Amniotic epithelial cell (primary cell): ENCODE results near the gene MED16.
"Not testable (repeated sequence)": the region's sequence is repeated elsewhere in the genome, so short reads cannot be mapped to it uniquely, and the experiment has no call there.

Source experiments
- DNase-seq: peaks from one replicate; pipeline ENCODE4 v3.0.0-alpha.2; 2010; ENCODE audit warnings: low read depth

MED16 gene

DNA sequence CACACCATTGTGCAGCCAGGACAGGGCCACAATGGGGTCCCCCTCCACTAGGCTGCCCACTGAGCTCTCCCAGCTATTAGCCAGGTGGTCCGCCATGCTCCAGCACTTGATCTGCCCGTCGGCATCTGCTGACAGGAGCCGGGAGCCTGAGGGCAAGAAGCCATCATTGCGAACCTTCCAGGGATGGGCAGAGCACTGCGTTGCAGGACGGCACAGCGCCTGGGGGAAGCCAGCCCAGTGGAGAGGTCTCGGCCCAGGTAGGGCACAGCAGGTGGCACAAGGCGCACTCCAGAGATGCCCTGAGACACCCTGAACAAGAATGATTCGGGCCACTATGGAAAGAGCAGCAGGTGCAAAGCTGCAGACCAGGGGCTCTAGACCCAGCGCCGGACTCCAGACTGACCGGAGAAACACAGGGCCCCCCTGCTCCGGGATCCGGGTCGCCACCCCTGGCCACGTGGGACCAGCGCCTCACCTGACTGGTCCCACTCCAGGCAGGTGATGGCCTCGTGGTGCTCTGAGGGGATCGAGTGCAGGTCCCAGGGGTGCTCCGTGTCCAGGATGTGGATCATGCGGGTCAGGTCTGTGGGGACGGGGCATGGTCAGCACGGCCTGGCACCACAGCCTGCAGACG, 3.2 kb downstream of the MED16 start:
- DNase-seq = no peak

DNA sequence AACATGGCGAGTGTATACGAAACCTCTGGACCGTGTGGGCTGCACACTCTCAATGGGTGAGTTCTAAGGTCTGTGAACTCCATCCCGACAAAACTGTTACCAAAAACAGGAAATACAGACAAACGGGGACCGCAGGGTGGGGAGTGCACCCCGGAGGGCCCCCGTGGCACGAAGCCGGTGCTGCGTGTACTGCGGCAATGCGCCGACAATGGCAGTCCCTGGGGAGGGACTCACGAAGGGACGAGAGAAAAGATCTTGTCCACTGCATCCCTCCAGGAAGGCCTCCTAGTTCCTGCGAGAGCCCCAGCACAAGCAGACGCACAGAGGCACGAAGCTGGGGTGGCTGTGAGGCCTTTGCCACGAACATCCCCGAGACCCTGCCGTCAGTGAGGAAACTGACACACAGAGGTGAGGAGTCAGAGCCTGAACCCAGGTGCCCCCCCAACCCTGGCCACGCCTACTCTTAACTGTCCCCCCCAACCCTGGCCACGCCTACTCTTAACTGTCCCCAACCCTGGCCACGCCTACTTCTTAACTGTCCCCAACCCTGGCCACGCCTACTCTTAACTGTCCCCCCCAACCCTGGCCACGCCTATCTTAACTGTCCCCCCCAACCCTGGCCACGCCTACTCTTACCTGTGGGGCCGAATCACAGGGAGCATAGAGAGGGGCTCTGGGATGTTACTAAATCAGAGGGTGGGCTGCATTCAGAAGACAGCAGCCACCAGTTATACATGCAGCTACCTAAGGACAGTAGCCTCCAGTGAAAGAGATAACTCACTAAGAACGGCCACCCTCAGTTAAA, 4.2 kb downstream of the MED16 start:
- no peak for DNase-seq

DNA sequence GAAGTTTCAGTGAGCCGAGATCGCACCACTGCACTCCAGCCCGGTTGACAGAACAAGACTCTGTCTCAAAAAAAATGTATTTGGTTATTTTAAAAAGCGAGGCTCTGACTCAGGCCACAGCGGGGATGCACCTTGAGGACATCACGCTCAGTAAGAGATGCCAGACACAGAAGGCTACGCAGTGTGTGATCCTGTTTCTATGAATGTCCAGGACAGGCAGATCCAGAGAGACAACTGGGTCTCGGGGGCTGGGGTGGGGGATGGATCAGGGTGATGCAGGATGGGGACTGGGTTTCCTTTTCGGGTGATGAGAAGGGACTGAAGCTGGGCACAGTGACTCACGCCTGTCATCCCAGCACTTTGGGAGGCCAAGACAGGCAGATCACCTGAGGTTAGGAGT, 5.4 kb downstream of the MED16 start:
- DNase-seq = no peak

DNA sequence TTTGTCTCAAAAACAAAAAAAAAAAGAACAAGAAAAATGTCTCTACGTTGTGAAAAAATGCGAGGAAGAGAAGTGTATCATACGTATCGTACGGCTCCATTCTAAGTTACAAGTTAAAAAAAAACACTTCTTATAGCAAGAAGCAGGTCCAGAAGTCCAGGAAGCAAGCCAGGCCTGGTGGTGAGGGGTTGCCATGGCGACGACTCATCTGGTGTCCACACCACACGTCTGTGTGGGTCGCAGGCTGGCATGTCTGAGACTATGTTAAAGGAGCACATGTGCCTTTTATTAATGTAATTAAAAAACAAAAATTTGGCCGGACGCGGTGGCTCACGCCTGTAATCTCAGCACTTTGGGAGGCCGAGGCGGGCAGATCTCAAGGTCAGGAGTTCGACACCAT, 5.9 kb downstream of the MED16 start:
- DNase-seq = peak; percentile 75

DNA sequence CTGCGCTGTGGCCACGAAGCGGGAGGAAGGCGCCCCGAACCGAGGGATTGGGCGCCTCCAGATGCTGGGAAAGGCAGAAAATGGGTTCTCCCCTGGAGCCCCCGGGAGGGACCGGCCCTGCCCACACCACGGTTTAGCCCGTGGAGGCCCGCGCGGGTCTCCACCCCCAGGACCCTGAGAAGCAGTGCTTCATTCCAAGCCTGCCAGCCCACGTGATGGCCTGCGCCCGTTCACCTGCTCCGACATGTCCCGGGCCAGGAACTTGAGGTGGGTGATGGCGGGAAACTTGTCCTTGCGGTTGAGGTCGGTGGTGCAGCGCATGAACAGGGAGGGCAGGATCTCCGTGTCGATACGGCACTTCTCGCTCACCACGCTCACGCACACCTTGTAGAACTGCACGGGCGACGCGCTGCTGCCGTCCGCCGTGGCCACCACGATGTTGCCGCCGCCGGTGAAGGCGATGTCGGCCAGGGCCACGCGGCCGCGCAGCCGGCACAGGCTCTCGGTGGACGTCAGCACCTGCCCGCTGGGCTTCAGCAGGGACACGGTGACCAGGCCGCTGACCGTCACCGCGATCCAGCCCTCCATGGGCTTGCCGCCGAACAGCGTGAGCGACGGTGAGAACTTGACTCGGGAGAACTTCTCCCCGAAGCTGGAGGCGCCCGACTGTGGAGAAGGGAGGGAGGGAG, 7.3 kb downstream of the MED16 start:
- no peak for DNase-seq

DNA sequence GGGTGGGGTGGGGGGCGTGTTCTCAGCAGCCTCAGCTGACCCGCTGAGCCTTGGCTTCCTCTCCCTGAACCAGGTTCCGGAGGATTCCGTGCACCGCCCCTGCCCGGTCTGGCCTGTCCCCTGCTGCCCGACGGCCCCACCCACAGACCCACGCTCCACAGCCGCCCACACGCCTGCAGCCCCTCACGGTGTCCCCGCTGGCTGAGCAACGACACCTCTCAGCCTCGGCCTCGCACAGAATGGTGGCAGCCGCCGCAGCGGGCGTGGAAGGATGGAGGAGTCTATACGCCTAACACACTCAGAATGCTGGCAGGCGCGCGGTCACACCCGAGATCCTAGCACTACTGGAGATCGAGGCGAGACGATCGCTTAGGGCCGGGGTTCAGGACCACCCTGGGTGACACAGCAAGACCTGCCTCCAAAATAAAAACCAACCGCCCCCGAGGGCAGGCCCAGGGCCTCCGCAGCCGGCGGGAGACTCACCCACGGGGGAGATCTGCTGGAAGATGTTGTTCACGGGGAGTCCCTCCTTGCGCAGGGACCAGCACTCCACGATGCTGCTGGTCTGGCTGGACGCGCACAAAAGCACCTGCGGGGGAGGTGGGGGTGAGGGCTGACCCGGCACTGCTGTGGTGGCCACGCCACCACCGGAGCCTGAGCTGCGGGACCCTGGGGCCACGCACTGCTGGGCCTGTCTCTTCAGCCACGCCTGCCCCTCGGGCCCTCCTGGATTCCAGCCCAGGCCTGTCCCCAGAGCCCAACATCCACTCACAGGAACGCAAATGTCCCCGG, 8.4 kb downstream of the MED16 start:
- DNase-seq = no peak

DNA sequence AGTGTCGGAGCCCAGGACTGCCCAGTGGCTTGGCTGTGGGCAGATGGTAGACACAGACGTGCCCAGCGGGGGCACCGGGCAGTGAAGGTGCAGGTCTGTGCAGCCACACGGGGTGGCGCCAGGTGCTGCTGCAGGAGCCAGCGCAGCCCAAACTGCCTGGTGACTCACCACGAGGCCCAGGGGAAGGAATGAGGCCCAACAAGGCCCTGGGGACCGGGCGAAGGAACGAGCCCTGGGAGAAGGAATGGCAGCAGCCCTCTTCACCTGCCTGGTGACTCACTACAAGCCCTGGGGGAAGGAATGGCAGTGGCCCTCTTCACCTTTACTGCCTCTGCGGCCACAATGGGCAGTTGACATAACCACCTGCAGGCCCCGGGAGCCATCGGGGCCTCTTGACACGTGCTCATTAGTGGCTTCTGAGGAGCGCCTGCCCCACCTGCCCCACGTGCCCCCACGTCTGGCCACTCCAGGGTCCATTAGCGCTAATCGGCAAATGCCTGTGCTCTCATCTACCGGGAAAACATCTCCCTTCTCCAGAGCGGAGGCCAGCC, 9.3 kb downstream of the MED16 start:
- DNase-seq = no peak

DNA sequence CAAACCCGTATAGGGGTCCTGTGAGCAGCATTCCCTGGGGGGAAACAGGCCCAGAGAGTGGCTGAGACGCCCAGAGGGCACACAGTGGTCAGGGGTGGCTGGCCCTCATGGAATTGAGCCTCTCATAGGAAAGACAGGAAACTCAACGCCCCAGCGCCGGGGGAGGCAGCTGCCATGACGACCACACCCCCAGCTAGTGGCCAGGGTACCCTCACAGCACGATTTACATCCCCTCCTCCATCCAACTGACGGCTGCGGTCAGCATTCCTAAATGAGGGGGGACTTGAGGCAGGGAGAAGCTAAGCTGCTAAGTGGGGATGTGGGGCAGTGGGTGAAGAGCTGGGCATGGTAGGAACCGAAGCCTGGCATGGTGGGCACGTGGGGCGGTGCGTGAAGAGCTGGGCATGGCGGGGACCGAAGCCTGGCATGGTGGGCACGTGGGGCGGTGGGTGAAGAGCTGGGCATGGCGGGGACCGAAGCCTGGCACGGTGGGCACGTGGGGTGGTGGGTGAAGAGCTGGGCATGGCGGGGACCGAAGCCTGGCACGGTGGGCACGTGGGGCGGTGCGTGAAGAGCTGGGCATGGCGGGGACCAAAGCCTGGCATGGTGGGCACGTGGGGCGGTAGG, 10.0 kb downstream of the MED16 start:
- no peak for DNase-seq

DNA sequence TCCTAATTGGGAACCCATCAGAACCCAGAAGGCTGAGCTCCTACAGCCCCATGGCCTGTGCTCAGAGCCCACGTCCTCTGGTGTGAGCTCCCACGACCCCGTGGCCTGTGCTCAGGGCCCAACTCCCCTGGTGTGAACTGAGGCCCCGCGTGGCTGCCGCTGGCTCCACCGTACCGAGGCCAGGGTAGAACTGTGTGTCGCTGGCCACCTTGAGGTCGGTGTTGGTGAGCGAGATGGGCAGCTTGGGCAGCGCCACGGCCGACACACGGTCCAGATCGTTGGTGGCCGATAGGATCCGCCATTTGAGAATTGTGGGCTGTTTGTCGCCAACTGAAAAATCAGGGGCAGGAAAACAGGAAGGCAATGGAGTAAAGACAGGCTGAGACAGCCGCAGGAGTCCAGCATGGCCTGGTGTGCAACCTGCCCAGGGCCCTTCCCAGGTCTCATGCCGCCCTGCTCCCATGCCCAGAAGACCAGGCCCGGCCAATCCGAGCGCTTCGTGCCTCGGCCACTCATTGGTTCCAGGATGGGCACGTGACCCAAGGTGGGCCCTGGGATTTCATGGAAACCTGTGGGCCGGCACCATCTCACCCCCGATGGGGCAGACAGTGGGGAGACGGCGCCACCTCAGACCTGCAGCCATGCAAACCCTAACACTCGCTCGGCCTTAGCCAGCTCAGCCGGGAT, 11.5 kb downstream of the MED16 start:
- no peak for DNase-seq

DNA sequence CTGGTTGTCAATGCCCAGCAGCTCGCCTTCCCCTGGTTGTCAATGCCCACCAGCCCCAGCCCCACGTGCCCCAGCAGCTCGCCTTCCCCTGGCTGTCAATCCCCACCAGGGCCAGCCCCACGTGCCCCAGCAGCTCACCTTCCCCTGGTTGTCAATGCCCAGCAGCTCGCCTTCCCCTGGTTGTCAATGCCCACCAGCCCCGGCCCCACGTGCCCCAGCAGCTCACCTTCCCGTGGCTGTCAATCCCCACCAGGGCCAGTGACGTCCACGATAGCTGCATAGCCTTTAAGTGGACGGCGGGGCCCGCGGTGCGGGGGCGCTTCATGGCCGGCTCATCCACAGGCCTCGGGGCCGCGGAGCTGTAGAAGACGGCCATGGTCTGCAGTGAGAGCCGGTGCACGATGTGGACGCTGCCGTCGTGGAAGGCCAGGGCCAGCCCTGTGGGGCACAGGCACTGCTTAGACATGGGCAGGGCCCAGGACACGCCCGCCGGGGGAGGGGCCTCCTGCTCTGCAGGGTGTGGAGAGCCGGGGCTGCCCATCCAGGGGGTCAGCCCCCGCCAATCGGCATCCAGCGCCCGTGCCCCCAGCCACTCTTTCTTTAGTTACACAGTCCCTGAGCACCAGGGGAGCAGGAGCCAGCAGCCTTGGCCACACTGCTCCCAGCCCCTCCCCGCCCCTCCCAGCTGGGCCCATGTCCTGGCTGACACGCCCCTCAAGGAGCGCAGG, 13.1 kb downstream of the MED16 start:
- no peak for DNase-seq

DNA sequence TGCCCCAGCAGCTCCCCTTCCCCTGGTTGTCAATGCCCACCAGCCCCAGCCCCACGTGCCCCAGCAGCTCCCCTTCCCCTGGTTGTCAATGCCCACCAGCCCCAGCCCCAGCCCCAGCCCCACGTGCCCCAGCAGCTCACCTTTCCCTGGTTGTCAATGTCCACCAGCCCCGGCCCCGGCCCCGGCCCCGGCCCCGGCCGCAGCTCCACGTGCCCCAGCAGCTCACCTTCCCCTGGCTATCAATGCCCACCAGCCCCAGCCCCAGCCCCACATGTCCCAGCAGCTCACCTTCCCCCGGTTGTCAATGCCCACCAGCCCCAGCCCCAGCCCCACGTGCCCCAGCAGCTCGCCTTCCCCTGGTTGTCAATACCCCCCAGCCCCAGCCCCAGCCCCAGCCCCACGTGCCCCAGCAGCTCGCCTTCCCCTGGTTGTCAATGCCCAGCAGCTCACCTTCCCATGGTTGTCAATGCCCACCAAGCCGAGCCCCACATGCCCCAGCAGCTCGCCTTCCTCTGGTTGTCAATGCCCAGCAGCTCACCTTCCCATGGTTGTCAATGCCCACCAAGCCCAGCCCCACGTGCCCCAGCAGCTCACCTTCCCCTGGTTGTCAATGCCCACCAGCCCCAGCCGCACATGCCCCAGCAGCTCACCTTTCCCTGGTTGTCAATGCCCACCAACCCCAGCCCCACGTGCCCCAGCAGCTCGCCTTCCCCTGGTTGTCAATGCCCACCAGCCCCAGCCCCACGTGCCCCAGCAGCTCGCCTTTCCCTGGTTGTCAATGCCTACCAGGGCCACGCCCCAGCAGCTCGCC, 14.0 kb downstream of the MED16 start:
- not testable (repeated sequence) for DNase-seq

DNA sequence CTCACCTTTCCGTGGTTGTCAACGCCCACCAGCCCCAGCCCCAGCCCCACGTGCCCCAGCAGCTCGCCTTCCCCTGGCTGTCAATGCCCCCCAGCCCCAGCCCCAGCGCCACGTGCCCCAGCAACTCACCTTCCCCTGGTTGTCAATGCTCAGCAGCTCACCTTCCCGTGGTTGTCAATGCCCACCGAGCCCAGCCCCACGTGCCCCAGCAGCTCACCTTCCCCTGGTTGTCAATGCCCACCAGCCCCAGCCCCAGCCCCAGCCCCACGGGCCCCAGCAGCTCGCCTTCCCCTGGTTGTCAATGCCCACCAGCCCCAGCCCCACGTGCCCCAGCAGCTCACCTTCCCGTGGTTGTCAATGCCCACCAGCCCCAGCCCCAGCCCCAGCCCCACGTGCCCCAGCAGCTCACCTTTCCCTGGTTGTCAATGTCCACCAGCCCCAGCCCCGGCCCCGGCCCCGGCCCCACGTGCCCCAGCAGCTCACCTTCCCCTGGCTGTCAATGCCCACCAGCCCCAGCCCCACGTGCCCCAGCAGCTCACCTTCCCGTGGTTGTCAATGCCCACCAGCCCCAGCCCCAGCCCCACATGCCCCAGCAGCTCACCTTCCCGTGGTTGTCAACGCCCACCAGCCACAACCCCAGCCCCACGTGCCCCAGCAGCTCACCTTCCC, 14.9 kb downstream of the MED16 start:
- not testable (repeated sequence) for DNase-seq

DNA sequence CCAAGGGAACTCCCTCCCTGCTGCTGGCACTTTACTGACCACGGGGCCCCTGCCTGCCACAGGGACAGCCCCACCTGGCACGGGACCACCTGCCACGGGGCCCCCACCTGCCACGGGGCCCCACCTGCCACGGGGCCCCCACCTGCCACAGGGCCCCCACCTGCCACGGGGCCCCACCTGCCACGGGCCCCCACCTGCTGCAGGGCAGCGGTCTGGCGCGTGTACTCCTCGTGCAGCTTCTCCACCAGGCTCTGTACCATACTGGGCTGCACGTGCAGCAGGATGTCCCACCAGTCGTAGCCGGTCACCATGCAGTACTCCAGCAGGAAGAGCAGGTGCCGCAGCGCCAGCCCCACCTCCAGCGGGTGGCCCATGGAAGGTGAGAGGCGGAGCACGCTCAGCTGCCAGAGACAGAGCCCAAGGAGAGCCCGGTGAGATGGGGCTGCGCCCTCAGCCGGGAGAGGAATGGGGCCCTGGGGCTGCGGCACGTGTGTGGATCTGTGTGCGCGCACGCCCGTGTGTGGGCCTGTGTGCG, 16.1 kb downstream of the MED16 start:
- DNase-seq = no peak

DNA sequence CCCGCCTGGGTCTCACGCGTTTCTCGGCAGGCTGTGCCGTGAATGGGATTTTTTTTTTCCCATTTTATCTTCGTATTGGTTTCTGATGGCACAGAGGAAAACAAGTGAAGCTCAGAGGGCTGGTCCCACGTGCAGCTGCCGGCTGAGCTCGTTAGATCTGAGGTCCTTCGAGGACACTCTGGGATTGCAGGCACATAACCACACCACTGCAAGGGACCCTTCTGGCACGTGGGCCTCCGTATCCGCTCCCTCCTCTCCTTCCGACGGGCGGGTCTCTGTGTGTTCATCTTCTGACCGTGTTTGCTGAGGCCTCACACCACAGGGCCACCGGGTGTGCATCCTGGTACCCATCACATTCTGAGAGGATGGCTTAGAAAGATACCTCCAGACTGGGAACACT, 16.9 kb downstream of the MED16 start:
- no peak for DNase-seq

DNA sequence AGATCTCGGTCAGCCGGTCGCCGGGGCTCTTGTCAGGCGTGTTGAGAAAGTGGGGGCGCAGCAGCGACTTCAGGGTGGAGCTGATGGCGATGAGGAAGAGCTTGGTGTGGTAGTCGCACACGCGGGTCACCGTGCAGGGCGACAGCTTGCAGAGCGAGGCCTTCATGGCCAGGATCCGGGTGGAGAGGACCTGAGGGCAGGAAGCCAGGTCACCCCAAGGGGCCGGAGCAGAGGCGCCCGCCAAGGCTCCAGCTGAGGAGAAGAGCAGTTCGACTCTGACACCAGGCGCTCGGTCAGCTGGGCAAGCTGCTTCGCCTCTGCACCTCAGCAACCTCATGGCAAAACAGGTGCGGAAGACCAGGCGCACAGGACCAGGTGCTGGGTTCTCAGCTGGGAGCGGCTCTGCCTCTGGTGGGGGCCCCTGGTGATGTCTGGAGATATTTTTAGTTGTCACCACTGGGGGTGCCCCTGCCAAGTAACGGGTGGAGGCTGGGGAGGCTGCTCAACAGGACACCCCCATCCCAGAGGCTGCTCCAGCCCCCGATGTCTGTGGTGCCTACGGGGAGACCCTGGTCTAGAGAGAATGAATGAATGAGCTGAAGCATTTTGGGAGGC, 17.6 kb downstream of the MED16 start:
- DNase-seq = no peak

DNA sequence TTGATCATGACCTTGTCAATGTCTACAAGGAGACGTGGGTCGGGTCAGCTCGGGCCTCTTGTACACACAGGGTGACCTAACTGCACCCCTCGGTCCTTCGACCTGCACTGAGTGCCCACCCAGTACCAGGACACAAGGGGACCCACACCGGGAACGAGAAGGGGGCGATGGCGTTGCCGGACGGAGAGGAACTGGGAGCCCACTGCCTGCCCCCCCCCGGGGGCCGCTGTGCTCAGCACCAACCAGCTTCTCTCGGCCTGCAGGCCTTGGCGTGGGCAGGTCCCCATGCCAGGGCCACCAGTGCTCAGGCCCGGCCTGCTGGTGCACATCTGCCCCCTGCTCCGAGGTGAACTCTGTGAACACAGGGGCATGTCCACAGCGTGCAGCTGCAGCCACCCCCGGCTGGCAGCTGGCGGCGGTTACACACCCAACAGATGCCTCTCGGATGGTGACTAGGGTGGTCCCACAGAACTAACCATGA, 19.4 kb downstream of the MED16 start:
- DNase-seq = no peak

DNA sequence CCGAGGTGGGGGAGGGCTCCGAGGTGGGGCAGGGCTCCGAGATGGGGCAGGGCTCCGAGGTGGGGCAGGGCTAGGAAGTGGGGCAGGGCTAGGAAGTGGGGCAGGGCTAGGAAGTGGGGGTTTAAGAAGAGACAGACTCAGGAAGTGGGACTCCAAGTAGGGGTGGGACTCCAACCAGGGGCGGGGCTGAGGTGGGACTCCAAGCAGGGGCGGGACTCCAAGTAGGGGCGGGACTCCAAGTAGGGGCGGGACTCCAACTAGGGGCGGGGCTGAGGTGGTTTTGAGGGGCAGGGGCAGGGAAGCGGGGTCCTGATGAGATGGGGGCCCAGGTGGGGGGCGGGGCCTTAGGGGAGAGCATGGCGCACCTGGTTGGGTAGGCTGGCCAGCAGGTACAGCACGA, 19.9 kb downstream of the MED16 start:
- peak; percentile 75 for DNase-seq
